HG02885 (cell line): ENCODE results near the gene USP1.

ENCODE experiments used
- ATAC-seq: cut with Tn5 transposase; IDR thresholded peaks from one replicate; pipeline ENCODE4 v1.9.1; 2021; ENCODE audit warnings: mild to moderate bottlenecking; ENCODE audit not compliant: unreplicated experiment, poor library complexity

The USP1 gene

GRCh38 chr1:62436466-62437272 lies at the start of gene USP1:
Gene USP1, plus strand, starts transcription at chr1:62437049. Its CDS starts 2,819 bp downstream, at chr1:62439868.
- ATAC-seq = peak; percentile 76

- no peak for ATAC-seq
These were observed 47.3 kb upstream of the USP1 start for GRCh38 chr1:62389531-62389930.

GRCh38 chr1:62390071-62390470 lies 46.8 kb upstream of the USP1 start:
- ATAC-seq = no peak

- no peak for ATAC-seq
These were observed 45.4 kb upstream of the USP1 start for GRCh38 chr1:62391369-62391971.

- ATAC-seq = no peak
These were observed 43.9 kb upstream of the USP1 start for GRCh38 chr1:62392951-62393350.

- no peak for ATAC-seq
These were observed 42.2 kb upstream of the USP1 start for GRCh38 chr1:62394646-62395045.

- ATAC-seq = no peak
These were observed 41.6 kb upstream of the USP1 start for GRCh38 chr1:62395291-62395690.

GRCh38 chr1:62396871-62397270 lies 40.0 kb upstream of the USP1 start:
- ATAC-seq = no peak

- ATAC-seq = no peak
These were observed 39.5 kb upstream of the USP1 start for GRCh38 chr1:62397301-62397700.

- no peak for ATAC-seq
These were observed 38.5 kb upstream of the USP1 start for GRCh38 chr1:62398377-62398776.

- ATAC-seq = no peak
These were observed 35.7 kb upstream of the USP1 start for GRCh38 chr1:62401034-62401760.

GRCh38 chr1:62405247-62405646 lies 31.6 kb upstream of the USP1 start:
- ATAC-seq = no peak

GRCh38 chr1:62406576-62406975 lies 30.3 kb upstream of the USP1 start:
- no peak for ATAC-seq

GRCh38 chr1:62407398-62408009 lies 29.3 kb upstream of the USP1 start:
- peak; percentile 50 for ATAC-seq

- no peak for ATAC-seq
These were observed 21.2 kb upstream of the USP1 start for GRCh38 chr1:62415687-62416086.

- ATAC-seq = no peak
These were observed 19.4 kb upstream of the USP1 start for GRCh38 chr1:62417351-62417999.

- ATAC-seq = no peak
These were observed 16.6 kb upstream of the USP1 start for GRCh38 chr1:62420214-62420613.

GRCh38 chr1:62423580-62424242 lies 13.1 kb upstream of the USP1 start:
- ATAC-seq = no peak

GRCh38 chr1:62424411-62424810 lies 12.4 kb upstream of the USP1 start:
- ATAC-seq = no peak

- no peak for ATAC-seq
These were observed 11.8 kb upstream of the USP1 start for GRCh38 chr1:62425041-62425440.
